ENCODE data around the gene APBB2.

The APBB2 gene

DNA sequence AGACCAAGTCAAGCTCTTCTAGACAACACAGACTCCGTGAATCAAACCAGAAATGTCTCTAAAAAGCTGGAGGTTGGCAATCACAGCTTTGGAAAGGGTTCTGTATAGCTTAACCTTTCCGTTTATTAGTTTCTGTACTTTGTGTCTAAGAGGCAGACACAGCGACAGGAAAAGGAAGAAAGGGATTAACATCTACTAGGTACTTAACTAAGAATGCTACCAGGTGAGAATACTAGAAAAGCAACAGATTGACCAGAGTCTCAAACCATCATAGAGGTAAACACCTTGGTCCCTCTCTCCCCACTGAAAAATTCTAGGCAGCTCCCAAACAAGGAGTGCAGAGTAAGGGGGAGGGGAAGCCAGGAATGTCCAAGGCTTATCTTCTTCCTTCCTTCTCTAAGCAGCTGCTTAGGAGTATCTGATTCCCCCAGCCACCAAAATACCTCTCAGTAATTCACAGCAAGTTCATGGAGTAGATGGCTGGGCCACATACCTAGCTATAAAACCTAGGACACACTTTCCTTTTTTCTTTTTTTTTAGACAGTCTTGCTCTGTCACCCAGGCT lies 80.8 kb downstream of the APBB2 start:
- FAIRE-seq = no peak

DNA sequence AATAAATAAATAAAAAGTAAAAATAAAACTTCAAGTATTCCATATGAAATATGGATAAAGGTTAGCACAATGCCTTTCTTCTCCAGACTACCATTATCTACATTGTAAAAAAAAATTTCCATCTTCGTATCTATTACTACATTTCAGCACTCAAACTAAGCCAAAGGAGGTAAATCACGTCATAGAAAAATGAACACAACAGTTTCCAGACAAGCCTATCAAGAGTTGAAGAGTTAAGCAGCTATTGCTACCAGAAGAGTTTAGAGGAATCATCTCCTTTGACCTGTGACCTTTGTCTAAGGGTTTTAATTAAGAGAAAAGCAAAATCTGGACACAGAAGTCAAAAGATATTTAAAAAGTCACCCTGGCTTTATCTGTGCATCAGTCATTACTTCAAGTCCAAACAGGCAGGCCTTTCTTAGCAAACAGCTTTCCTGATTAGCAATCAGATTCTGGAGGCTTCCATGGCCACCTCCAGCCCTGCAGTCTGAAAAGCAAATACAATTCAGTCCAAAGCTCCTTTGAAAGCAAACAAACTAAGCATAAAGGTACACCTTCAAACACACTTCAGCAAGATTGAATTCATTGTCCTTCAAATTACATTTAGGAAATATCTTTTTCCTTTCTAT lies 82.2 kb downstream of the APBB2 start:
- no peak for FAIRE-seq

GRCh38 chr4:41129936-41130440 lies 84.4 kb downstream of the APBB2 start:
- no peak for FAIRE-seq

DNA sequence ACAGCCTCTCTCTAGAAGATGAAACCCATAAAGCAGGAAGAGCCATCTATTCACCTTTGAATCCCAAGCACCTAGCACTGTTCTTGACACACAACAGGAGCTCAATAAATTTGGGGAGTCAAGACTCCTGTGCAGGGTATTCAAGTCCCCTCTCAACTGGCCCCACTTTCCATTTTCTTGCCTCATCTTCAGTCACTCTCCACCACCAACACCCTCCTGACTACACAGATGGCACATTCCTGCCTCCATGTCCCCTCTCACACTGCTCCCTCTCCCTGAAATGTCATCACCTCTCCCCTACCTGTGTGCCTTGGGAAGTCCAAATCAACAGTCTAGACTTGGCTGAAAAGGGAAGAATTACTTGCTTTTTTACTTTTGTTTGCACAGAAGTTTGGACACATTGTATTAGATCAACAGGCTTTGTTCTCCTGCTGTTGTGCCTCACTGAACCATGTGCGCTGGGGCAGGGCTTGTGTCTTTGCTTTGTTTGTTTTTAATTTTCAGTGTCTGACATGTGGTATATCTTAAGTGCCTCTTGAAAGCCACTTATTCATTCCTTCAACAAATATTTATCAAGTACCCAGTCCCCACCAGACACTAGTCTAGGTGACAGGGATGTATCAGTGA lies 85.1 kb downstream of the APBB2 start:
- no peak for FAIRE-seq

- FAIRE-seq = no peak
Observed at GRCh38 chr4:41125558-41126311, 88.6 kb downstream of the APBB2 start.

GRCh38 chr4:41124916-41125548 lies 89.3 kb downstream of the APBB2 start:
- FAIRE-seq = no peak

GRCh38 chr4:41122775-41123174 lies 91.6 kb downstream of the APBB2 start:
- no peak for FAIRE-seq

DNA sequence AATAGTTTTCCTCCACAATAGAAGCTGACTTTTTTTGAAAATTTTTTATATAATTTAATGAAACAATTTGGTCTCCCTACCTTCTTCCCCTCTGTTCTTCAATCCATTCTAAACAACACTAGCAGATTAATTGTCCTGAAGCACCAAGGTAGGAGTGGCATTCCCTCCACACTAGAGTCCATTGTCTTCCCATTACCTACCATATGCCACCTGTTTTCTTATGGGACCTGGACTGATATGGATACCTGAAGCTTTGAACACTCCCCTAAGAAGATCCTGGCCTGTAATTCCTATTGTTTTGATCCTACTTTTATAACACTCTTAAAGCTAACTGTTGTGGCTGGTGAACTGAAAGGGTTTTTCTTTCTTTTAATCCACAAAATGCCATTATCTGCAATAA lies 92.0 kb downstream of the APBB2 start:
- FAIRE-seq = no peak

DNA sequence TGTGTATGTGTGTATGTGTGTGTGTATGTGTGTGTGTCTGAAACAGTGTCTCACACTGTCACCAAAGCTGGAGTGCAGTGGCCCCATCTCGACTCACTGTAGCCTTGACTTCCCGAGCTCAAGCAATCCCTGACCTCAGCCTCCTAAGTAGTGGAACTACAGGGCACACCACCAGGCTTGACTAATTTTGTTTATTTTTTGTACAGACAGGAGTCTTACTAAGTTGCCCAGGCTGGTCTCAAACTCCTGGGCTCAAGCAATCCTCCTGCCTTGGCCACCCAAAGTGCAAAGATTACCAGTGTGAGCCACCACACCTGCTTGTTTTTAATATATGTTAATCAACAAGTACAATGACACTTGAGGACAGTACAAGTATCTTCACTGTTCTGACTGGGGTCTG lies 92.4 kb downstream of the APBB2 start:
- FAIRE-seq = no peak

DNA sequence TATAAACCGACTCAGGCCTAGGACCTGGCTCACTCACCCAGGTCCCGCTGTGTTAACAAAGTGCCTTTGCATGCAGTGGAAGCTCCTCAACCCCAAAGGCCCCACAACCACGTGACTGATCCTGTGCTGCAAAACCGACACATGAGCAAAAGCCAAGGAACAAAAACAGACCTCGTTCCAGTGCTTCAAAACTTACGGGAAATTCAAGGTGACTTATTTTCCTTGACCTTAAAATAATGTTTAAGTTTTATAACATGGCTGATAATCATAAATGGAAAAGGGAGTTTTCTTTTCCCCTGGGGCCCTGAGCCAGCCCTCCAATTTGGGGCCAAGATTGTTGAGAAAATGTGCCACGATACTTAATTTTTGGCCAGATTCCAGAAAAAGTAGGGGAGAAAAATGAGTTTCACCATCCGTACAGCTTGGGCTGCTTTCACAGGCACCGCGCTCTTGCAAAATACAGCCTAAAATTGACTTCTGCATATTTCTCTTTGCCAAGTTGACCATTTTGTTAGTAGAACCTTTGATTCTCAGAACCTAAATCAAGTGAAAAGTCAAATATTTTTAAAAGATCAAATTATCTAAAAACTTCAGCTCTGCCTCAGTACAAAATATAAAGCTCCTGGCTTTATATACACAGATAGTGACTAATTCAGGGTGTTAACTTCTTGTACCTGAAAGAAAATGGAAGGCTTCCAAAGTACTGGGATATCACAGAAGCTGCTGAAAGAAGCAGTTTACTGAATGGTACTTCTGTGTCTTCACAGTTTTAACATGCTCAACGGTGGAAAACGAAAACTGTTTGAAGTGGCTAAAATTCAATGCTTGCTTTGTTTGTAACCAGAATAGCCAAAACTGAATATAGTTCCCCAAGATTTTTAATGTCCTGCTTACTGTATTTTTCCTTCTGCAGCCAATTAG lies 93.8 kb downstream of the APBB2 start:
- FAIRE-seq = no peak

DNA sequence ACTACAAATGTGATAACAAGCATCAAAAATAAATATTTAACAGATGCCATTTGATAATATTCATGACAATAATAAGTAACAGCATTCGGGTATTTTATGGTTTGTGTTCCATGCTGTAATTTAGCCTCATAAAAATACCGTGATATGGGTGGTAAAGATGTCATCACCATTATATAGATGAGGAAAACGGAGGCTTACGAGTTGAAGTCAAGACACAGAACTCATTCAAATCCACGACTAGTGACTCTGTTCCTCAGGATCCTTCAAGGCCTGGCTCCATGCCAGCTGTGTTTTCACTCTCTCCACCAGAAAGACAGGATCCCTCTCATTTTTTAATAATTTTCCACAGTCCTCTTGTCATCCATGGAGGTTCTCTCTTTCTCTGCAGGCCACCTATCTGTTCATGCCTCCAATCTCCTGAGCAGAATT lies 94.5 kb downstream of the APBB2 start:
- FAIRE-seq = no peak

GRCh38 chr4:41111791-41112190 lies 102.6 kb downstream of the APBB2 start:
- FAIRE-seq = no peak

- FAIRE-seq = no peak
Observed at GRCh38 chr4:41110050-41110449, 104.3 kb downstream of the APBB2 start.

GRCh38 chr4:41108481-41108880 lies 105.9 kb downstream of the APBB2 start:
- no peak for FAIRE-seq

- no peak for FAIRE-seq
Observed at GRCh38 chr4:41106694-41107419, 107.5 kb downstream of the APBB2 start.

DNA sequence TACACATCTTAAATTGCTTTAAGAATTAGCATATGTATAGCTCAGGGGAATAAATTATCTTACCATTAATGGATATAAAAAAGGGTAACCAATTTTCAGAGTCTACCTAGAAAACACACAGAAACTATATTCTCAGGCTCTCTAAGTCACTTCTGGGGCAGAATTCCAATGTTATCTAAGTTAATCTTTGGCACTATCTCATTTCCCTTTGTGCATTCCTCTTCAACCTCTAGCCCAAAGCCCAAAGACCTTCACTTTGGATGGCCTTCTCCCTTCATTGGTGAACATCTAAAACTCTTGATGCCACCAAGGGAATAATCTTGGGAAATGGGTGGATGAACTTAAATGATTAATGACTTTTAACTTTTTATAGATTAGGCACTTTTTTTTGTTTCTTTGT lies 108.3 kb downstream of the APBB2 start:
- no peak for FAIRE-seq

- no peak for FAIRE-seq
Observed at GRCh38 chr4:41104155-41104554, 110.2 kb downstream of the APBB2 start.

- no peak for FAIRE-seq
Observed at GRCh38 chr4:41103657-41104056, 110.7 kb downstream of the APBB2 start.

DNA sequence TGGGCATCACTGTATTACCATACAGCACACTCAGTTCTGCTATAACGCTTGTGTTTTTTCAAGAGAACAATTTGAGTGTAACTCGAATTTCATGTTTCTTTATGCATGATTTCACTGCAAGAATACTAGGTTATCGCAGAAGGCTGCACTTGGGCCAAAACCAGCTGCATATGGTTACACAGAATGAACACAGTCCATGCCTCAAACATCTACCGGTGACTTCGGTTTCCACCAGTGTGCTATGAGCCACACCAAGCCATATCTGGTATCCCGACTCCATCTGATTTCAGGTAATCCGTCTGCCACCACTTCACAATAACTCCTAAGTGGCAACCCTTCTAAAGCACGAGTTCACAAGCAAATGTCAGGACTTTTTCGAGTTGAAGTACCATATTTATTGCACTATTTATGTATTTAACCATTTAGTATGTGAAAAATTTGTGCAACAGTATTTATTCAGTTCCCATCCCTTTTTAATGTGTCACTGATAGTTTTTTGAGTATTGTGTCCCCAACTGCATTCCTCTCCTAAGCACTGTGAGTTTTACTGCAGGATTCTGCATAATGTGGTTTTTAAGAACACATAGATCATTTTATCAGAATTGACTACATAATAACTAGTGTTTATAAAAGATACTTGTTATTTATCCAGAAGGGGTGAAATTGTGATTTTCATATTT lies 111.8 kb downstream of the APBB2 start:
- no peak for FAIRE-seq

Data from endometrium (tissue), 2 donors.